Muscle of leg (tissue), 11 donors: ENCODE data around the gene C11orf24. TPM values are rescaled to one million over a fixed set of nuclear protein-coding genes. Genes with fewer than 3 reads are reported as not detected.
"Not testable (repeated sequence)": the region's sequence is repeated elsewhere in the genome, so short reads cannot be mapped to it uniquely, and the experiment has no call there.

Source experiments
- DNase-seq: peaks from one replicate; pipeline ENCODE4 v3.0.0; 2013
- H3K27ac ChIP-seq: one replicate; pipeline ENCODE4 v1.5.1; 2013; ENCODE audit warnings: mild to moderate bottlenecking, low read length, control low read depth
- H3K27me3 ChIP-seq: one replicate; pipeline ENCODE4 v1.6.1; 2013; ENCODE audit warnings: low read length; ENCODE audit not compliant: control insufficient read depth, insufficient read depth
- H3K36me3 ChIP-seq: one replicate; pipeline ENCODE4 v1.6.1; 2013; ENCODE audit warnings: low read length; ENCODE audit not compliant: control insufficient read depth, insufficient read depth
- H3K4me1 ChIP-seq: one replicate; pipeline ENCODE4 v1.6.1; 2013; ENCODE audit warnings: low read length; ENCODE audit not compliant: control insufficient read depth, insufficient read depth
- H3K4me3 ChIP-seq: one replicate; pipeline ENCODE4 v1.5.1; 2013; ENCODE audit warnings: low read length, control low read depth
- H3K9me3 ChIP-seq: replicated peaks from 2 replicates; pipeline ENCODE4 v1.6.1; 2013; ENCODE audit warnings: low read depth, low read length; ENCODE audit not compliant: control insufficient read depth
- WGBS: methylation state at CpG from one replicate; pipeline ENCODE4 v1.1.5; 2013; ENCODE audit warnings: missing lambda C conversion rate; ENCODE audit not compliant: insufficient coverage; 5-methylcytosine and 5-hydroxymethylcytosine counted together
- polyA plus RNA-seq, 8 donors: library from polyadenylated mRNA; unstranded; fragments of 120-200 nt; gene quantifications; one replicate each; pipeline versions ENCODE4 v1.2.1 to v1.2.3, GENCODE V29; 2013; ENCODE audit warnings: inconsistent platforms in 1 of 8, low replicate concordance in 1 of 8; ENCODE audit not compliant: insufficient read length in 8 of 8, insufficient read depth in 1 of 8
- total RNA-seq: library from RNA; stranded (reverse); fragments of 120-200 nt; gene quantifications from one replicate; pipeline ENCODE4 v1.2.4, GENCODE V29; 2013

C11orf24 gene
- total and polyA plus RNA-seq, 9 donors: 14.7 to 39.0 (median 28.2) TPM

DNA sequence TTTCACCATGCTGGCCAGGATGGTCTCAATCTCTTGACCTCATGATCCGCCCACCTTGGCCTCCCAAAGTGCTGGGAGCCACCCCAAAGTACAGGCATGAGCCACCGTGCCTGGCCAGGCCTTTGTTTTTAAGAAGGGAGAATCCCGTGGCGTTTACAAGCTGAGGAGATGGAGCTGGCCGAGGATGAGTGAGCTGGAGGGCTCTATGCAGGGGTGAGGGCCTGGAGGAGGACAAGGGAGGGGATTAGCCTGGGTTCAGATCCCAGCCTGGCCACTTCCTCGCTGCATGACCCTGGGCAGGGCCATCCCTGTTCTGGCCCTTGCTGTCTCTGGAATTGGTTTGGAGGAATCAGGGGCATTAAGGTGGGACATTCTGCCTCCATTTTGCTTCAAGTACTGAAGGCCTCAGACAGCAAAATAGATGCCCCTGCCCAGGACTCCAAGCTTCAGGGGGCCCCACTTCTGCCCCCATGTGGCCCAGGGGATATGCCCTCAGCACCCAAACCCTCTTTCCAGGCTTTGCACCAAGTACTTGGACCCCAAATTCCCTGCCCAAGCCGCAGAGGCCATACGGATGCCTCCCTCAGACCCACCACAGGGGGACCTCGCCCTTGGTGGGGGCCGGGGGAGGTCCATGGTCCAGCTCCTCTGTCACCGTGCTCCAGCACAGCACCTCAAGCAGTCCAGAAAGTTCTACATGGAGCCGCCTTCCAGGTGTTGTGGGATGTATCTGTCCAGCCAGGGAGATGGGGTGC is 28.5 kb upstream of the C11orf24 start:
- Histone ChIP-seq H3K27ac (no peak overlapping the region), H3K36me3 (no peaks in the 10 kb centered on the region), H3K9me3 (peaks cover 3% of the 10 kb centered on the region), H3K4me1 (peaks cover 23% of the 10 kb centered on the region), H3K4me3 (no peak overlapping the region), H3K27me3 (no peaks in the 10 kb centered on the region)
- DNase-seq: no peak
- 69% methylated on average over 7 of the region's 12 CpGs for WGBS

GRCh38 chr11:68299517-68299879 is 27.7 kb upstream of the C11orf24 start:
- not testable (repeated sequence) for H3K36me3 ChIP-seq, H3K27ac ChIP-seq, H3K27me3 ChIP-seq, H3K4me3 ChIP-seq, DNase-seq, H3K9me3 ChIP-seq
- H3K4me1 ChIP-seq: peaks cover 23% of the 10 kb centered on the region
- WGBS: 93% methylated on average over 3 of the region's 9 CpGs

GRCh38 chr11:68298659-68299516 is 27.1 kb upstream of the C11orf24 start:
- peaks cover under 1% of the 10 kb centered on the region for H3K9me3 ChIP-seq
- DNase-seq: no peak
- H3K4me1 ChIP-seq: peaks cover 23% of the 10 kb centered on the region
- H3K4me3 ChIP-seq: no peak overlapping the region
- WGBS: 52% methylated on average over 11 of the region's 15 CpGs
- no peaks in the 10 kb centered on the region for H3K36me3 ChIP-seq
- H3K27ac ChIP-seq: no peak overlapping the region
- H3K27me3 ChIP-seq: no peaks in the 10 kb centered on the region

DNA sequence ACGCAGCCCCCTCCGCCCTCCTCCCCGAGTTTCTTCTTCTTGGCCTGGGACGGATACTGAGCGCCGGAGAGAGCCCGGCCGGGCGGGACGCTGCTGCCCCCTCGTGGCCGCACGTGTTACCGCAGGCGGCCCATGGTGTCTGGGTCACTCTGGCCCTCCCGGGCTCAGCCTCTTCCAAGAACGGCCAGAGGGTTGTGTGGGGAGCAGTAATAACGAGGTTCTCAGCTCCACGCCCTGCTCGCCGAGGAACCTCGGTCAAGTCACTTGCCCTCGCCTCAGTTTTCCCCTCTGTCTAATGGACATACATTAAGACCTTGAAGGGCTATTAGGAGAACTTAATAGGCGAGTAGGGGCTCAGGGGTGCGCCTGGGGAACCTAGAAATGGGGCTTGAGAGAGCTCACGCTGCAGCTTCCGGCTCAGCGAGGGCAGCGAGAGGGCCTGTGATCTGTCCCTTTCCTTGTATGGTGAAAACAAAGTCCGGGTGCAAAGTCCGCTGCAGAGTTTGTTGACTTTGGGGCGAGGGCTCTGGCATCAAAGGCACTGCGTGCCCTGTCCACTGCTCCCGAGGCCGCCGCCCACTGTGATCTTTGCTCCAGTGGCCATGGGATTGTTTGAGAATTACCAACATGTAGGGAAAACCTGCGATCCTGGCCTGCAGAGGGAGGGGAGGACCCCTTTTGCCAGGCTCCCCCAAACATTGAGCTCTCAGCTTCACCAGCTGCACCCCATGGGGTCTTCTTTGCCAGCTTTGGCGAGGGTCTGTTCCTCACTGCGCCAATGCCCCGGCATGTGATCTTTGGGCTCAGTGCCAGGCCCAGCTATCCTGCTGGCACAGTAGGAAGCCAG is 26.3 kb upstream of the C11orf24 start:
- Histone ChIP-seq H3K9me3 (no peaks in the 10 kb centered on the region), H3K4me3 (no peak overlapping the region), H3K36me3 (no peaks in the 10 kb centered on the region), H3K27ac (no peak overlapping the region), H3K4me1 (peaks cover 23% of the 10 kb centered on the region), H3K27me3 (no peaks in the 10 kb centered on the region)
- peak; percentile 85 for DNase-seq
- 53% methylated on average over 24 of the region's 40 CpGs for WGBS

GRCh38 chr11:68297494-68297811 is 25.7 kb upstream of the C11orf24 start:
- no peaks in the 10 kb centered on the region for H3K36me3 ChIP-seq
- peaks cover 17% of the 10 kb centered on the region for H3K4me1 ChIP-seq
- 22% methylated on average over 9 of the region's 10 CpGs for WGBS
- no peak overlapping the region for H3K27ac ChIP-seq
- H3K27me3 ChIP-seq: no peaks in the 10 kb centered on the region
- H3K9me3 ChIP-seq: no peaks in the 10 kb centered on the region
- no peak overlapping the region for H3K4me3 ChIP-seq
- no peak for DNase-seq

DNA sequence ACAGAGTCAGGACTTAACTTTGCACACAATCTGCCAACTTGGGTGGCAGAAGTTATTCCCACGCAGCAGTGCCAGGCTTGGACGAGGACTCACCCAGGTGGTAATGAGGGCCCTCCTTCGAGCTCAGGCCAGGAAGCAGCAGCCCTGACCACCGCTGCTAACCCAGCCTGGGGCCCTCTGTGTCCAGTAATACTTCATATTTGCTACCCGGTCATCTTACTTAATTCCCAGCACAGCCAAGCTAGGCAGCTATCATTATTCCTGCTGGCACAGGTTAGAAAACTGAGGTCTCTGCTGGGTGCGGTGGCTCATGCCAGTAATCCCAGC is 25.2 kb upstream of the C11orf24 start:
- DNase-seq: no peak
- H3K27me3 ChIP-seq: no peaks in the 10 kb centered on the region
- peaks cover 15% of the 10 kb centered on the region for H3K4me1 ChIP-seq
- H3K9me3 ChIP-seq: no peaks in the 10 kb centered on the region
- H3K4me3 ChIP-seq: no peak overlapping the region
- H3K36me3 ChIP-seq: no peaks in the 10 kb centered on the region
- H3K27ac ChIP-seq: no peak overlapping the region
- WGBS: 83% methylated on average over 5 of the region's 6 CpGs

- H3K27me3 ChIP-seq: no peaks in the 10 kb centered on the region
- WGBS: 82% methylated on average over 14 of the region's 15 CpGs
- no peak overlapping the region for H3K27ac ChIP-seq
- peaks cover 15% of the 10 kb centered on the region for H3K4me1 ChIP-seq
- no peaks in the 10 kb centered on the region for H3K9me3 ChIP-seq
- H3K4me3 ChIP-seq: no peak overlapping the region
- H3K36me3 ChIP-seq: no peaks in the 10 kb centered on the region
- no peak for DNase-seq
Measured at GRCh38 chr11:68296344-68297051, 24.7 kb upstream of the C11orf24 start.

DNA sequence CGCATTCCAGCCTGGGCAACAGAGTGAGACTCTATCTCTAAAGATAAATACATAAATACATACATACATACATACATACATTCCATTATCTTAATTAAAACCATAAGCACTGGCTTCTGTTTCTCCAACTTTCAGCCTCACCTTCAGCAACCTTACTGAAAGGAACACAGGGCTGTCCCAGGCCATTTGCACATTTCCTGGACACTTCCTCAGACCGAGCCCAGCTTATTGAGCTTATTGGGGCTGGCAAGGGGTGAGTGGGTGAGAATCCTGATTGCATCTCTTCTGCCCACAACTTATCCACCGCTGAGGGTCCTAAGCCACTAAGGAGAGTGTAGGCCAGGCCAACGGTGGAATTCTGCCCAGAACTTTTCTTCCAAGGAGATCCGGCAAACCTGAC is 24.2 kb upstream of the C11orf24 start:
- 84% methylated on average over 3 of the region's 5 CpGs for WGBS
- peaks cover 15% of the 10 kb centered on the region for H3K4me1 ChIP-seq
- no peak overlapping the region for H3K27ac ChIP-seq
- H3K27me3 ChIP-seq: no peaks in the 10 kb centered on the region
- H3K9me3 ChIP-seq: no peaks in the 10 kb centered on the region
- no peak for DNase-seq
- H3K36me3 ChIP-seq: no peaks in the 10 kb centered on the region
- H3K4me3 ChIP-seq: no peak overlapping the region

GRCh38 chr11:68295271-68295670 is 23.5 kb upstream of the C11orf24 start:
- H3K4me3 ChIP-seq: no peak overlapping the region
- WGBS: no CpG with 5 or more reads among the region's 1 CpG
- no peak overlapping the region for H3K27ac ChIP-seq
- H3K27me3 ChIP-seq: no peaks in the 10 kb centered on the region
- peaks cover 2% of the 10 kb centered on the region for H3K9me3 ChIP-seq
- no peaks in the 10 kb centered on the region for H3K36me3 ChIP-seq
- peaks cover 15% of the 10 kb centered on the region for H3K4me1 ChIP-seq
- DNase-seq: no peak
